Liver (tissue), 9 donors: Measurements from ENCODE around the gene PLEKHA5. TPM values are rescaled to one million over a fixed set of nuclear protein-coding genes. Genes with fewer than 3 reads are reported as not detected.

Experiments used
- DNase-seq: peaks from one replicate; pipeline ENCODE4 v3.0.0-alpha.2; 2017; ENCODE audit warnings: low spot score
- H3K27ac ChIP-seq, 2 donors: one replicate each; pipeline ENCODE4 v1.7.0; 2013; ENCODE audit warnings: inconsistent platforms in 2 of 2, low read length in 2 of 2, control low read depth in 1 of 2, low read depth in 1 of 2, mild to moderate bottlenecking in 1 of 2
- H3K27me3 ChIP-seq, 4 donors: one replicate each; pipeline versions ENCODE4 v1.6.1 to v1.7.0; 2013; ENCODE audit warnings: low read length in 3 of 4, inconsistent platforms in 1 of 4, mild to moderate bottlenecking in 1 of 4, moderate library complexity in 1 of 4; ENCODE audit not compliant: control insufficient read depth in 4 of 4, insufficient read depth in 4 of 4
- H3K36me3 ChIP-seq, 4 donors: one replicate each; pipeline versions ENCODE4 v1.6.1 to v1.7.0; 2013; ENCODE audit warnings: low read length in 3 of 4, mild to moderate bottlenecking in 3 of 4, low read depth in 1 of 4, moderate library complexity in 1 of 4; ENCODE audit not compliant: control insufficient read depth in 4 of 4, insufficient read depth in 3 of 4
- H3K4me1 ChIP-seq, 4 donors: one replicate each; pipeline versions ENCODE4 v1.6.1 to v1.7.0; 2013; ENCODE audit warnings: low read length in 3 of 4, mild to moderate bottlenecking in 3 of 4, moderate library complexity in 1 of 4; ENCODE audit not compliant: control insufficient read depth in 4 of 4, insufficient read depth in 4 of 4
- H3K4me3 ChIP-seq, 3 donors: one replicate each; pipeline versions ENCODE4 v1.6.1 to v1.7.0; 2013; ENCODE audit warnings: low read length in 3 of 3, control low read depth in 1 of 3, low read depth in 1 of 3, mild to moderate bottlenecking in 1 of 3
- H3K9ac ChIP-seq, 2 donors: one replicate each; pipeline ENCODE4 v1.7.0; 2013; ENCODE audit warnings: low read length in 2 of 2, mild to moderate bottlenecking in 2 of 2, moderate library complexity in 2 of 2, control low read depth in 1 of 2, low read depth in 1 of 2
- H3K9me3 ChIP-seq, 4 donors: one replicate each; pipeline versions ENCODE4 v1.6.1 to v1.7.0; 2013; ENCODE audit warnings: low read length in 3 of 4; ENCODE audit not compliant: control insufficient read depth in 4 of 4
- EGR1 ChIP-seq, 2 donors: IDR thresholded peaks; 2 replicates each; pipeline ENCODE4 v1.6.1; 2016 to 2018; ENCODE audit warnings: antibody characterized with exemption in 2 of 2, low read depth in 2 of 2
- FOXA1 ChIP-seq: IDR thresholded peaks from 2 replicates; pipeline ENCODE4 v1.6.1; 2016; ENCODE audit warnings: antibody characterized with exemption
- FOXA2 ChIP-seq: IDR thresholded peaks from 2 replicates; pipeline ENCODE4 v1.6.1; 2016; ENCODE audit warnings: antibody characterized with exemption
- GABPA ChIP-seq, 2 donors: IDR thresholded peaks in 1 of 2; conservative IDR thresholded peaks in 1 of 2; 2 replicates each; pipeline ENCODE4 v1.6.1; 2016; ENCODE audit warnings: antibody characterized with exemption in 2 of 2, mild to moderate bottlenecking in 1 of 2, moderate library complexity in 1 of 2
- HNF4A ChIP-seq, 2 donors: conservative IDR thresholded peaks; 2 replicates each; pipeline ENCODE4 v1.6.1; 2016; ENCODE audit warnings: antibody characterized with exemption in 2 of 2, mild to moderate bottlenecking in 2 of 2
- HNF4G ChIP-seq: IDR thresholded peaks from 2 replicates; pipeline ENCODE4 v1.6.1; 2016; ENCODE audit warnings: antibody characterized with exemption
- JUND ChIP-seq, 2 donors: IDR thresholded peaks; 2 replicates each; pipeline ENCODE4 v1.6.1; 2016; ENCODE audit warnings: antibody characterized with exemption in 2 of 2
- NR2F2 ChIP-seq: IDR thresholded peaks from 2 replicates; pipeline ENCODE4 v1.6.1; 2016; ENCODE audit warnings: antibody characterized with exemption
- RAD21 ChIP-seq, 2 donors: IDR thresholded peaks; 2 replicates each; pipeline ENCODE4 v1.6.1; 2016; ENCODE audit warnings: antibody characterized with exemption in 2 of 2, mild to moderate bottlenecking in 2 of 2
- RXRA ChIP-seq, 2 donors: IDR thresholded peaks; 2 replicates each; pipeline ENCODE4 v1.6.1; 2017 to 2018; ENCODE audit warnings: antibody characterized with exemption in 2 of 2, mild to moderate bottlenecking in 1 of 2
- SP1 ChIP-seq: IDR thresholded peaks from 2 replicates; pipeline ENCODE4 v1.6.1; 2018; ENCODE audit warnings: antibody characterized with exemption, mild to moderate bottlenecking
- TAF1 ChIP-seq: conservative IDR thresholded peaks from 2 replicates; pipeline ENCODE4 v1.6.1; 2016; ENCODE audit warnings: antibody characterized with exemption, mild to moderate bottlenecking
- YY1 ChIP-seq: IDR thresholded peaks from 2 replicates; pipeline ENCODE4 v1.6.1; 2016; ENCODE audit warnings: antibody characterized with exemption, mild to moderate bottlenecking
- WGBS: extraction: QIAGEN DNeasy Blood & Tissue Kit; methylation state at CpG from one replicate; pipeline ENCODE4 v1.1.7; 2013; 5-methylcytosine and 5-hydroxymethylcytosine counted together
- polyA plus RNA-seq, 2 donors: library from polyadenylated mRNA; stranded (reverse) in 1 of 2; unstranded in 1 of 2; fragments of 200-250 nt in 1 of 2; fragments of >200 nt in 1 of 2; fragmentation: Nextera tagmentation in 1 of 2; extraction: Ambion mirVana in 1 of 2; gene quantifications; one replicate each; pipeline versions ENCODE4 v1.2.1 to v1.2.3, GENCODE V29; 2013 to 2015
- total RNA-seq, 2 donors: library from RNA; depleted of rRNA; stranded (reverse); fragments of >200 nt; gene quantifications; one replicate each; pipeline ENCODE4 v1.2.3, GENCODE V29; 2014
- TF ChIP-seq, protein P1 (sequence below): fragments of 150-350 bp; IDR thresholded peaks from 2 replicates; pipeline ENCODE4 v1.5.1; 2017; ENCODE audit warnings: improper control_type of control experiment, low read depth, low read length; ENCODE audit not compliant: missing input control
- TF ChIP-seq, protein P2 (sequence below): IDR thresholded peaks from 2 replicates; pipeline ENCODE4 v1.6.1; 2016; ENCODE audit warnings: antibody characterized with exemption
- TF ChIP-seq, protein P3 (sequence below): IDR thresholded peaks from 2 replicates; pipeline ENCODE4 v1.6.1; 2016; ENCODE audit warnings: antibody characterized with exemption, mild to moderate bottlenecking
- TF ChIP-seq, protein P4 (sequence below): IDR thresholded peaks from 2 replicates; pipeline ENCODE4 v1.6.1; 2016; ENCODE audit warnings: antibody characterized with exemption
- TF ChIP-seq, protein P5 (sequence below): IDR thresholded peaks from 2 replicates; pipeline ENCODE4 v1.6.1; 2016; ENCODE audit warnings: antibody characterized with exemption
- donor health status: healthy.
- donor health status: healthy.
- donor health status: healthy.
- donor health status: healthy.
- donor health status: healthy.

PLEKHA5 gene
- total and polyA plus RNA-seq, 4 donors, result 4.6 to 25.5 (median 16.8) TPM

DNA sequence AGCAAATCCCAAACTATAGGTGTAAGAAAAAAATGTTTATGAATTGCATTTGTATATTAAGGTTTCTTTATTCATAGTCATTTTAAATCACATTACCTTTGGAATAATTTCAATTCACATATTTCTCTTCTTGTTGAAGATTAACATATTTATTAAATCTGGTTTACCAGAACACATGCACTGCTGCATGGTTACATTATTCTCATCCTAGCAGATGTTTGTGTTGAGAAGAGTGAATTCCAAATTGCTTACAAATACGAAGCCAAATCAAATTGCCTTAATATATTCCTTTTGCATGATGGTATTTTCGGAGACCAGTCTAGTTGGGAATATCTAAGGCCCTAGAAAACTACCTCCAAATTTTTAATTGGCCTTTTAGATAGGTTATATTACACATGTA, 130.6 kb downstream of the PLEKHA5 start:
- no peaks in the 10 kb centered on the region for H3K9me3 ChIP-seq
- no peaks in the 10 kb centered on the region for H3K4me1 ChIP-seq
- no peaks in the 10 kb centered on the region for H3K27me3 ChIP-seq
- DNase-seq, result no peak
- peaks cover 0 to 3% (median 1%) of the 10 kb centered on the region in 4 donors for H3K36me3 ChIP-seq
- 95% methylated on average over 2 of the region's 2 CpGs for WGBS
- H3K4me3 ChIP-seq, result no peak overlapping the region
- H3K27ac ChIP-seq, result no peak overlapping the region
- TF ChIP-seq GABPA (IDR thresholded peaks at IDR 0.05 in 1 of 2, conservative IDR thresholded peaks at IDR 0.05 in 1 of 2), result no peak
- no peak for TF ChIP-seq TAF1
- TF ChIP-seq HNF4G, result no peak
- no peak for TF ChIP-seq SP1
- TF ChIP-seq RXRA (IDR thresholded peaks at IDR 0.05), result no peak
- TF ChIP-seq JUND (IDR thresholded peaks at IDR 0.05), result no peak
- TF ChIP-seq, protein P1, sequence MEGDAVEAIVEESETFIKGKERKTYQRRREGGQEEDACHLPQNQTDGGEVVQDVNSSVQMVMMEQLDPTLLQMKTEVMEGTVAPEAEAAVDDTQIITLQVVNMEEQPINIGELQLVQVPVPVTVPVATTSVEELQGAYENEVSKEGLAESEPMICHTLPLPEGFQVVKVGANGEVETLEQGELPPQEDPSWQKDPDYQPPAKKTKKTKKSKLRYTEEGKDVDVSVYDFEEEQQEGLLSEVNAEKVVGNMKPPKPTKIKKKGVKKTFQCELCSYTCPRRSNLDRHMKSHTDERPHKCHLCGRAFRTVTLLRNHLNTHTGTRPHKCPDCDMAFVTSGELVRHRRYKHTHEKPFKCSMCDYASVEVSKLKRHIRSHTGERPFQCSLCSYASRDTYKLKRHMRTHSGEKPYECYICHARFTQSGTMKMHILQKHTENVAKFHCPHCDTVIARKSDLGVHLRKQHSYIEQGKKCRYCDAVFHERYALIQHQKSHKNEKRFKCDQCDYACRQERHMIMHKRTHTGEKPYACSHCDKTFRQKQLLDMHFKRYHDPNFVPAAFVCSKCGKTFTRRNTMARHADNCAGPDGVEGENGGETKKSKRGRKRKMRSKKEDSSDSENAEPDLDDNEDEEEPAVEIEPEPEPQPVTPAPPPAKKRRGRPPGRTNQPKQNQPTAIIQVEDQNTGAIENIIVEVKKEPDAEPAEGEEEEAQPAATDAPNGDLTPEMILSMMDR, result no peak
- no peak for TF ChIP-seq NR2F2
- no peak for TF ChIP-seq FOXA2
- TF ChIP-seq YY1, result no peak
- H3K9ac ChIP-seq, result no peak overlapping the region

DNA sequence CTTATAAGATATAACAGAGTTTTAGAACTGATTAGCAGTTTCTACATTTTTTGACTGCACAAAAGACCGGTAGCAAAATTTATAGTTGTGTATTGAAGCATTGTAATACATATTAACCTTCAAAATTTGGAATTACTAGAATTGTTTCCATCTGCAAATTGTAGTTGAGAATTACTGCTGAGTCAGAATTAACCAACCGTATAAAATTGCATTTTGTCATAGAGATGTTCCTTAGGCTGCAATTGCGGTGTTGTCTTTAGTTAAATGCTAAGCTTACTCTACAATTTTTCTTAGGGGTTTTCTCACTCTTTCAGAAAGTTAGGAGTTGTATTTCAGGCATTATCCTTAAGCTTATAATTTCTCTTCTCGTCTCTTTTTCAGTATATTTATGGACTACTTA, 132.2 kb downstream of the PLEKHA5 start:
- Histone ChIP-seq H3K9ac (no peak overlapping the region), H3K4me1 (no peaks in the 10 kb centered on the region), H3K36me3 (peaks cover 0 to 3% (median 1%) of the 10 kb centered on the region in 4 donors), H3K27ac (no peak overlapping the region), H3K4me3 (no peak overlapping the region), H3K9me3 (no peaks in the 10 kb centered on the region), H3K27me3 (no peaks in the 10 kb centered on the region)
- DNase-seq, result no peak
- WGBS, result 96% methylated on average over 4 of the region's 4 CpGs
- TF ChIP-seq, protein P1, result no peak
- TF ChIP-seq RAD21 (IDR thresholded peaks at IDR 0.05) (no peak), YY1 (no peak), HNF4G (no peak), JUND (IDR thresholded peaks at IDR 0.05) (no peak), FOXA2 (no peak), FOXA1 (no peak), HNF4A (conservative IDR thresholded peaks at IDR 0.05) (no peak), GABPA (IDR thresholded peaks at IDR 0.05 in 1 of 2, conservative IDR thresholded peaks at IDR 0.05 in 1 of 2) (no peak), SP1 (no peak), EGR1 (IDR thresholded peaks at IDR 0.05; ENCODE audit: low read depth in 2 of 2) (no peak), TAF1 (no peak), RXRA (IDR thresholded peaks at IDR 0.05) (no peak)
- TF ChIP-seq, protein P2, sequence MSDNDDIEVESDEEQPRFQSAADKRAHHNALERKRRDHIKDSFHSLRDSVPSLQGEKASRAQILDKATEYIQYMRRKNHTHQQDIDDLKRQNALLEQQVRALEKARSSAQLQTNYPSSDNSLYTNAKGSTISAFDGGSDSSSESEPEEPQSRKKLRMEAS, result no peak
- TF ChIP-seq, protein P3, sequence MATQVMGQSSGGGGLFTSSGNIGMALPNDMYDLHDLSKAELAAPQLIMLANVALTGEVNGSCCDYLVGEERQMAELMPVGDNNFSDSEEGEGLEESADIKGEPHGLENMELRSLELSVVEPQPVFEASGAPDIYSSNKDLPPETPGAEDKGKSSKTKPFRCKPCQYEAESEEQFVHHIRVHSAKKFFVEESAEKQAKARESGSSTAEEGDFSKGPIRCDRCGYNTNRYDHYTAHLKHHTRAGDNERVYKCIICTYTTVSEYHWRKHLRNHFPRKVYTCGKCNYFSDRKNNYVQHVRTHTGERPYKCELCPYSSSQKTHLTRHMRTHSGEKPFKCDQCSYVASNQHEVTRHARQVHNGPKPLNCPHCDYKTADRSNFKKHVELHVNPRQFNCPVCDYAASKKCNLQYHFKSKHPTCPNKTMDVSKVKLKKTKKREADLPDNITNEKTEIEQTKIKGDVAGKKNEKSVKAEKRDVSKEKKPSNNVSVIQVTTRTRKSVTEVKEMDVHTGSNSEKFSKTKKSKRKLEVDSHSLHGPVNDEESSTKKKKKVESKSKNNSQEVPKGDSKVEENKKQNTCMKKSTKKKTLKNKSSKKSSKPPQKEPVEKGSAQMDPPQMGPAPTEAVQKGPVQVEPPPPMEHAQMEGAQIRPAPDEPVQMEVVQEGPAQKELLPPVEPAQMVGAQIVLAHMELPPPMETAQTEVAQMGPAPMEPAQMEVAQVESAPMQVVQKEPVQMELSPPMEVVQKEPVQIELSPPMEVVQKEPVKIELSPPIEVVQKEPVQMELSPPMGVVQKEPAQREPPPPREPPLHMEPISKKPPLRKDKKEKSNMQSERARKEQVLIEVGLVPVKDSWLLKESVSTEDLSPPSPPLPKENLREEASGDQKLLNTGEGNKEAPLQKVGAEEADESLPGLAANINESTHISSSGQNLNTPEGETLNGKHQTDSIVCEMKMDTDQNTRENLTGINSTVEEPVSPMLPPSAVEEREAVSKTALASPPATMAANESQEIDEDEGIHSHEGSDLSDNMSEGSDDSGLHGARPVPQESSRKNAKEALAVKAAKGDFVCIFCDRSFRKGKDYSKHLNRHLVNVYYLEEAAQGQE, result no peak
- TF ChIP-seq, protein P4, sequence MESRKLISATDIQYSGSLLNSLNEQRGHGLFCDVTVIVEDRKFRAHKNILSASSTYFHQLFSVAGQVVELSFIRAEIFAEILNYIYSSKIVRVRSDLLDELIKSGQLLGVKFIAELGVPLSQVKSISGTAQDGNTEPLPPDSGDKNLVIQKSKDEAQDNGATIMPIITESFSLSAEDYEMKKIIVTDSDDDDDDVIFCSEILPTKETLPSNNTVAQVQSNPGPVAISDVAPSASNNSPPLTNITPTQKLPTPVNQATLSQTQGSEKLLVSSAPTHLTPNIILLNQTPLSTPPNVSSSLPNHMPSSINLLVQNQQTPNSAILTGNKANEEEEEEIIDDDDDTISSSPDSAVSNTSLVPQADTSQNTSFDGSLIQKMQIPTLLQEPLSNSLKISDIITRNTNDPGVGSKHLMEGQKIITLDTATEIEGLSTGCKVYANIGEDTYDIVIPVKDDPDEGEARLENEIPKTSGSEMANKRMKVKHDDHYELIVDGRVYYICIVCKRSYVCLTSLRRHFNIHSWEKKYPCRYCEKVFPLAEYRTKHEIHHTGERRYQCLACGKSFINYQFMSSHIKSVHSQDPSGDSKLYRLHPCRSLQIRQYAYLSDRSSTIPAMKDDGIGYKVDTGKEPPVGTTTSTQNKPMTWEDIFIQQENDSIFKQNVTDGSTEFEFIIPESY, result no peak
- TF ChIP-seq, protein P5, sequence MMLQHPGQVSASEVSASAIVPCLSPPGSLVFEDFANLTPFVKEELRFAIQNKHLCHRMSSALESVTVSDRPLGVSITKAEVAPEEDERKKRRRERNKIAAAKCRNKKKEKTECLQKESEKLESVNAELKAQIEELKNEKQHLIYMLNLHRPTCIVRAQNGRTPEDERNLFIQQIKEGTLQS, result no peak
